MM.1S (cell line): ENCODE measurements around the gene NDUFAF7.
"Not testable (repeated sequence)": the region's sequence is repeated elsewhere in the genome, so short reads cannot be mapped to it uniquely, and the experiment has no call there.

Source experiments
- DNase-seq: peaks from one replicate; pipeline ENCODE4 v3.0.0-alpha.2; 2015
- H2AFZ ChIP-seq: fragments of 300-600 bp; sonication (generic); 2 replicates; pipeline ENCODE4 v1.6.0; 2016; ENCODE audit warnings: antibody characterized with exemption, low read length
- H3F3A ChIP-seq: fragments of 300-600 bp; sonication (generic); 2 replicates; pipeline ENCODE4 v1.6.1; 2016; ENCODE audit warnings: mild to moderate bottlenecking, antibody characterized with exemption, low read length, moderate library complexity, mixed read lengths; ENCODE audit not compliant: insufficient read depth
- H3K27ac ChIP-seq: fragments of 300-600 bp; sonication (generic); 2 replicates; pipeline ENCODE4 v1.5.1; 2016; ENCODE audit warnings: mild to moderate bottlenecking, low read length
- H3K27me3 ChIP-seq: fragments of 300-600 bp; sonication (generic); replicated peaks from 2 replicates; pipeline ENCODE4 v1.6.0; 2016; ENCODE audit warnings: low read length; ENCODE audit not compliant: insufficient read depth
- H3K36me3 ChIP-seq: fragments of 300-600 bp; sonication (generic); replicated peaks from 2 replicates; pipeline ENCODE4 v1.6.1; 2016; ENCODE audit warnings: mild to moderate bottlenecking, low read length, mixed read lengths; ENCODE audit not compliant: insufficient read depth
- H3K4me1 ChIP-seq: fragments of 300-600 bp; sonication (generic); 2 replicates; pipeline ENCODE4 v1.6.1; 2016; ENCODE audit warnings: low read length, mixed read lengths
- H3K4me2 ChIP-seq: fragments of 300-600 bp; sonication (generic); 2 replicates; pipeline ENCODE4 v1.6.0; 2016; ENCODE audit warnings: low read depth, low read length
- H3K4me3 ChIP-seq: fragments of 300-600 bp; sonication (generic); 2 replicates; pipeline ENCODE4 v1.5.1; 2016; ENCODE audit warnings: low read length, mixed read lengths
- H3K79me2 ChIP-seq: fragments of 300-600 bp; sonication (generic); 2 replicates; pipeline ENCODE4 v1.6.1; 2016; ENCODE audit warnings: mixed run types, low read length, mixed read lengths
- H3K9ac ChIP-seq: fragments of 300-600 bp; sonication (generic); 2 replicates; pipeline ENCODE4 v1.6.1; 2016; ENCODE audit warnings: low read length, mixed read lengths
- H3K9me2 ChIP-seq: fragments of 300-600 bp; sonication (generic); replicated peaks from 2 replicates; pipeline ENCODE4 v1.6.1; 2016; ENCODE audit warnings: mild to moderate bottlenecking, low read length, mixed read lengths; ENCODE audit not compliant: insufficient read depth
- H3K9me3 ChIP-seq: fragments of 300-600 bp; sonication (generic); replicated peaks from 2 replicates; pipeline ENCODE4 v1.6.1; 2016; ENCODE audit warnings: mild to moderate bottlenecking, low read length, mixed read lengths; ENCODE audit not compliant: insufficient read depth
- H4K20me1 ChIP-seq: fragments of 300-600 bp; sonication (generic); 2 replicates; pipeline ENCODE4 v1.6.1; 2016; ENCODE audit warnings: mild to moderate bottlenecking, low read length, moderate library complexity, mixed read lengths; ENCODE audit not compliant: insufficient read depth
- CTCF ChIP-seq: fragments of 300-600 bp; sonication (generic); IDR thresholded peaks from 2 replicates; pipeline ENCODE4 v1.5.1; 2016; ENCODE audit warnings: antibody characterized with exemption, low read length, mixed read lengths
- EZH2 ChIP-seq: fragments of 300-600 bp; sonication (generic); optimal IDR thresholded peaks from 2 replicates; pipeline ENCODE3; 2017; ENCODE audit warnings: low read depth, mild to moderate bottlenecking, antibody characterized with exemption, low read length, mixed read lengths
- EZH2phosphoT487 ChIP-seq: fragments of 300-600 bp; sonication (generic); IDR thresholded peaks from 2 replicates; pipeline ENCODE4 v1.6.1; 2018; ENCODE audit warnings: antibody characterized with exemption, low read length

The NDUFAF7 gene

GRCh38 chr2:37203708-37204107, 27.8 kb upstream of the NDUFAF7 start:
- Histone ChIP-seq H3K4me3 (no peak overlapping the region), H3K79me2 (peaks cover 77% of the 10 kb centered on the region), H3K4me1 (no peaks in the 10 kb centered on the region)

GRCh38 chr2:37205071-37205661, 26.3 kb upstream of the NDUFAF7 start:
- not testable (repeated sequence) for H3K9me3 ChIP-seq, DNase-seq, H3F3A ChIP-seq, H3K27me3 ChIP-seq, H3K4me1 ChIP-seq, H3K4me2 ChIP-seq, H4K20me1 ChIP-seq, H3K9ac ChIP-seq, H3K27ac ChIP-seq, H2AFZ ChIP-seq, H3K9me2 ChIP-seq, H3K4me3 ChIP-seq
- H3K36me3 ChIP-seq = peaks cover 48% of the 10 kb centered on the region
- peaks cover 79% of the 10 kb centered on the region for H3K79me2 ChIP-seq

More at GRCh38 chr2:37203708-37204107, 27.8 kb upstream of the NDUFAF7 start:
- no peaks in the 10 kb centered on the region for H3K9me3 ChIP-seq
- no peak overlapping the region for H3K27ac ChIP-seq
- no peaks in the 10 kb centered on the region for H3K9me2 ChIP-seq
- TF ChIP-seq EZH2phosphoT487 = no peak
- TF ChIP-seq EZH2 = no peak
- TF ChIP-seq CTCF = no peak
- H3K9ac ChIP-seq = no peak overlapping the region
- H3K36me3 ChIP-seq = peaks cover 36% of the 10 kb centered on the region
- no peak overlapping the region for H3K4me2 ChIP-seq
- H3K27me3 ChIP-seq = no peaks in the 10 kb centered on the region
- DNase-seq = no peak
- H3F3A ChIP-seq = no peaks in the 10 kb centered on the region
- no peak overlapping the region for H2AFZ ChIP-seq
- no peaks in the 10 kb centered on the region for H4K20me1 ChIP-seq

- DNase-seq = no peak
- H3K27me3 ChIP-seq = no peaks in the 10 kb centered on the region
- H3K27ac ChIP-seq = no peak overlapping the region
- no peak overlapping the region for H3K4me3 ChIP-seq
- peaks cover 52% of the 10 kb centered on the region for H3K36me3 ChIP-seq
- no peak overlapping the region for H3K9ac ChIP-seq
- peaks cover 75% of the 10 kb centered on the region for H3K79me2 ChIP-seq
- no peaks in the 10 kb centered on the region for H4K20me1 ChIP-seq
- H3K4me1 ChIP-seq = no peaks in the 10 kb centered on the region
- no peaks in the 10 kb centered on the region for H3K9me2 ChIP-seq
- H3F3A ChIP-seq = no peaks in the 10 kb centered on the region
- no peak overlapping the region for H3K4me2 ChIP-seq
- H3K9me3 ChIP-seq = no peaks in the 10 kb centered on the region
- no peak overlapping the region for H2AFZ ChIP-seq
- no peak for TF ChIP-seq EZH2phosphoT487
- TF ChIP-seq EZH2 = no peak
- no peak for TF ChIP-seq CTCF
Observed at GRCh38 chr2:37205689-37206341, 25.6 kb upstream of the NDUFAF7 start.

GRCh38 chr2:37206760-37207159, 24.7 kb upstream of the NDUFAF7 start:
- H3K4me1 ChIP-seq, H3K27me3 ChIP-seq, H3K27ac ChIP-seq, H3K9me3 ChIP-seq, H3K9me2 ChIP-seq, H2AFZ ChIP-seq, H4K20me1 ChIP-seq, H3F3A ChIP-seq, DNase-seq, H3K4me2 ChIP-seq, H3K4me3 ChIP-seq, H3K9ac ChIP-seq: not testable (repeated sequence)
- H3K79me2 ChIP-seq = peaks cover 70% of the 10 kb centered on the region
- H3K36me3 ChIP-seq = peaks cover 54% of the 10 kb centered on the region
